HL-60/S4 (cell line): ENCODE measurements around the gene IGSF9B.
"Not testable (repeated sequence)": the region's sequence is repeated elsewhere in the genome, so short reads cannot be mapped to it uniquely, and the experiment has no call there.

Experiments used
- in situ Hi-C: fragments of 300-500 bp; cut with MboI; formaldehyde crosslinking; loops from 2 replicates; pipeline ENCODE4 v1.14.3; 2022; ENCODE audit warnings: low sequenced_read_pairs

IGSF9B gene

GRCh38 chr11:133956650-133957633 lies at the start of gene IGSF9B:
Gene IGSF9B (minus strand): TSS chr11:133956968. CDS start chr11:133956754, 214 bp downstream.
- in situ Hi-C loops: no loop called here

DNA sequence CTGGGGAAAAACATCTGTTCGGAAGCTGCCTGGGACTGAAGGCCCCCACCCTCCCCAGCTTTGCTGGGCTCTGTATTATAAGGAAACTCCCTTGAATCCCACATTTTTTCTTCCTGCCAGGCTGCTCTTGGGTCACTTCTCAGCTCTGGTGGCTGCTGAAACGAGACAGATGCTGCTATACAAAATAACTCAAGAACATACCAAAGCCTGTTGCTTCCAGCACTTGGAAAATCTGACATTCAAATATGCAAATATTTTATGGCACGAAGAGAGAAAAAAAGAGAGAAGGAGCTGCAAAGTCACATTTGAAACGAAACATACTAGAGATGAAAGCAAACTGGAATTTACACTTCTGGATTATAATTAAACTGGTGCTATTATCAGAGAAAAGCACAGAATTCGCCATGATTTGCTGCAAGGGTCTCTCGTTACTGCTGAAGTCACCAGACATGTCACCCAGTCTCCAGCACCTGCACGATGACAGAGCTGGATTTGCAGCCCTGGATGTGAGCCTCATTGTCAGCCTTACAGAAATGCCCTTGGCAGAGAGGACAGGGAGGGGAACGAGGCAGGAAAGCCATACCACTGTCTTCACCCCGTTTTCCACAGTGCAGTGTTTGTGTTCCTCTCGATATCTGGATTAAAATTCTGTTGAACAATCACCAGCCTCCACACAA lies 47.9 kb upstream of the IGSF9B start:
- in situ Hi-C loops: no loop called here

DNA sequence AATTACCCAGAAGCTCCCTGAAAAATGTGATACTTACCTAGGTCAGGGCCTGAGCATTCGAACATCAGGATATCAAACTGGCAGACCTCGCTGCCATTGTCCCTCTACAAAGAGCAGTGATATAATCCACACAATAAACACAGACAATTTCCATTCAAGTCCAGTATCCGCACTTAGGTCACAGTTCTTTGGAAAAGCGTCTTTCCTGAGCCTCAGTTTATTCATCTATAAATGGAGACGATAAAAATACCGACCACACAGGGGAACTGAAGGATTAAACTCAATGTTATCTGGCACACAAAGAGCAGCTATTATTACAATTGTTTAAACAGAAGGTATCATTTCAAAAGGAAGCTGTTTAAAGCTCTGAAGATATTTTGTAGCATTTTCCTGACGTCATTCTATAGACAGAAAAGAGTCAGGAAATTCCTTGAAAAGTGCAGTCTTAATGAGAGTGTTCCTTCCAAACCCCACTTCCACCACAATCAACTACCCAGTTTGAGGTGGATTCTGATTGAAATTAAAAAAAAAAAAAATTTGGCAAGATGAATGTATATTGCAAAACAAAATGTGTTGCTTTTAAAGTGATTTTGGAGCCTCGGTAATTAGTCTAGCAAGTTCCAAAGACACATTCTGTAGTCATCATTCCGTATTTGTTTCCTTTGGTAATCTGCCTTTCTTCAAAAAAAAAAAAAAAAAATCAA lies 47.2 kb upstream of the IGSF9B start:
- in situ Hi-C loops: no loop called here

GRCh38 chr11:134002819-134003218 lies 46.1 kb upstream of the IGSF9B start:
- in situ Hi-C loops: not testable (repeated sequence)

DNA sequence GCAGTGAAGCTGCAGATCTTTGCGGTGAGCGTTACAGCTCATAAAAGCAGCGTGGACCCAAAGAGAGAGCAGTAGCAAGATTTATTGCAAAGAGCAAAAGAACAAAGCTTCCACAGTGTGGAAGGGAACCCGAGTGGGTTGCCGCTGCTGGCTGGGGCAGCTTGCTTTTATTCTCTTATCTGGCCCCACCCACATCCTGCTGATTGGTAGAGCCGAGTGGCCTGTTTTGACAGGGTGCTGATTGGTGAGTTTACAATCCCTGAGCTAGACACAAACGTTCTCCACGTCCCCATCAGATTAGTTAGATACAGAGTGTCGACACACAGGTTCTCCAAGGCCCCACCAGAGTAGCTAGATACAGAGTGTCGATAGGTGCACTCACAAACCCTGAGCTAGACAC lies 45.6 kb upstream of the IGSF9B start:
- in situ Hi-C loops: not testable (repeated sequence)

- in situ Hi-C loops: no loop called here
Observed at GRCh38 chr11:134001596-134001995, 44.8 kb upstream of the IGSF9B start.

DNA sequence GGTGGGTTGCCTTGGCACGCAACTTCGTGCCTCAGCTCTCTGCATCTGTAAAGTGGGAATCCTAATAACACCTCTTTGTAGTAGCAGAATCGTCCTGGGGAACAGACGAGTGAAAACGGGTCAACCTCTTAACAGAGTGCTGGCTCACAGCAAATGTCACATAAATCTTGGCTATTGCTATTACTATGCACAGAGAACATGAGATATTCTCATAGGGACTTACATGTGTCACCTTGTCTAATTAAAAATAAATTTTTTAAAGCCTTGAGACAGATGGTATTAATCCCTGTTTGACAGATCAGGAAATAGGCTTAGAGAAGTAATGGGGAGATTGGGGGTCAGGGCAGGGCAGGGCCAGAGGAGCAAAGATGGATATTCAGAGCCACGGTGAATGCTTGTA lies 44.3 kb upstream of the IGSF9B start:
- in situ Hi-C loops: no loop called here

DNA sequence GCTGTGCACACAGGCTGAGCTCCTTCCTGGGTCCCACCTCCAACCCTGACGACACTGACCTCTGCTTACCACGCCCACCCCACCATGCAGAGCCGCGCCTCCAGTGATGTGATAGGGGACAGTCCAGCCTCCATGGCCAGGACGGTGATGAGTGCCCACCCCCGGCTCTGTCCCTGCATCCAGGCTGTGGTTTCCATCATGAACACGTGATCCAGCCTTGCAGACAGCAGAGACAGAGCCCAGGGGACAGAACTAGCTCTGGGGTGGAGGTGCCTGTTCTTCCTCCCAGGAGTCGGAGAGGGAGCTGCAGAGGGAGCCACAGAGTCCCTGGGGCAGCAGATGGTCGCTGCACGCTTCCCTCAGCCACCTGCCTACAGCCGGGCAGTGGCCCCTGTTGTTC lies 42.6 kb upstream of the IGSF9B start:
- in situ Hi-C loops: no loop called here

DNA sequence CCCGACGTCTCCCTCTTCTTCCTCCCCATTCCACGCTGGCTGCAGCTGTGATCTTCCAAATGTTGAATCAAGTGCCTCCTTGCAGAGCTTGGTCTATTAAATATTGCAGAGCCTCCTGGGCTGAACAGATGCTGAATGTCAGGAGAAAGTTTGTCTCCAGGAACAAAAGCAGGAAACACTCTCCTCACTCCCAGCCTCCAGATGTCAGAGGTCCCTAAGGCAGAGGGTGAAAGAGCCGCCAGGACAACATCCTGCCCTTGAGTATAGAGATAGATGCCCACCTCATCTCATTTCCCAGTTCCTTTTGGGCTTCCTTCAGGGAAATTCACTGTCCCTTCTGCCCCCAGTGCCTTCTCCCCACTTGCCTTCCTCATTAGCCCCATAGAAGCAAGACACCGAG lies 40.8 kb upstream of the IGSF9B start:
- in situ Hi-C loops: no loop called here

DNA sequence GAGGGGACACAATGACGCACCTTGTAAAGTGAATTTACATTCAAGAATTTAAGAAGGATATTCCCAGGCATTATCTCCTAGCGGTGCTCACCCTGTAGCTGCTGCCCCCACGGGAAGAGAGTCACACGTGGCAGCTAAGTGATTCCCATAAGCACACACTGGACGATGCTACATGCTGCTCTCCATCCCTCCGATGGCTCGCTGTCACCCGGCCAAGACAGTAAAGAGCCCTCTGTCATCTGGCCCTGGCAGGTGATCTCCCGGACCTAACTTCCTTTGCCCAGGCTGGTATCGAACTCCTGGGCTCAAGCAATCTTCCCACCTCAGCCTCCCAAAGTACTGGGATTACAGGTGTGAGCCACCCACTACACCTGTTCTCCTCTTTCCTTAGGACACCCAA lies 39.9 kb upstream of the IGSF9B start:
- in situ Hi-C loops: no loop called here

- in situ Hi-C loops: no loop called here
Observed at GRCh38 chr11:133995066-133995465, 38.3 kb upstream of the IGSF9B start.

GRCh38 chr11:133993921-133994320 lies 37.2 kb upstream of the IGSF9B start:
- in situ Hi-C loops: no loop called here

- in situ Hi-C loops: no loop called here
Observed at GRCh38 chr11:133993107-133993506, 36.3 kb upstream of the IGSF9B start.

- in situ Hi-C loops: no loop called here
Observed at GRCh38 chr11:133992121-133992520, 35.4 kb upstream of the IGSF9B start.

DNA sequence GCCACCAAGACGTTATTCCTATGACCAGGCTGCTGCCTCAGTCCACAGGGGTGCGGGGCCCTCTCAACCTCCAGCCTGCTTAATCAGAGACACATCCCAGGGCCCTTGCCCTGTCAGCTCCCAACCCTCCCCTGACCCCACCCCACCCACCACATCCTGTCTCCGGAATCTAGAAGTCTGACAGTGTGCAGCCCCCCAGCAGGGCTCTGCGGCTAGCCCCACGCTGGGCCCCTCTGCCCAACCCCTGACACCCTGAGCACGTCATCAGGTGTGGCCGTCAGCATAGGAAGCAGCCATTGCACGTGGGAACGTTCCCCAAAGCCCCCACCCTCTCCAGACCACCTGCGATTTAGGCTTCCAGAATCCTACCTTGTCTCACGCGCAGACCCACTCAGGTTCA lies 34.3 kb upstream of the IGSF9B start:
- in situ Hi-C loops: no loop called here

DNA sequence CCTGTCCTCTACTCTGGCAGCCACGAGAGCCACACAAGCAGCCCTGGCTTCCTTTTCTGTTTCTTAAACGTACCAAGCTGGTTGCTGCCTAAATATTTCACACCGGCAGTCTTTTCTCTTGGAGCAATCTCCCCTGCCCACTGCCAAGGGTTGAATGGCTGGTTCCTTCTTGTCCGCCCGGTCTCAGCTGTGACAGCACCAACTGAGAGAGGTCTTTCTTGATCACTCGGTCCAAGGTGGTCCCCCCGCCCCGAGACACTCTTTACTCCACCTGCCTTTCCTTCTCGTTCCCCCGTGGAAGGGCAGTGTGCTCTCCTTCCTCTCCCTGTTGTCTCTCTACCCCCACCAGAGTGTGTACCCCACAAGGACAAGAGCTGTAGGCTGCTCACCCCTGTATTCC lies 33.7 kb upstream of the IGSF9B start:
- in situ Hi-C loops: no loop called here

- in situ Hi-C loops: no loop called here
Observed at GRCh38 chr11:133988686-133989410, 32.1 kb upstream of the IGSF9B start.

DNA sequence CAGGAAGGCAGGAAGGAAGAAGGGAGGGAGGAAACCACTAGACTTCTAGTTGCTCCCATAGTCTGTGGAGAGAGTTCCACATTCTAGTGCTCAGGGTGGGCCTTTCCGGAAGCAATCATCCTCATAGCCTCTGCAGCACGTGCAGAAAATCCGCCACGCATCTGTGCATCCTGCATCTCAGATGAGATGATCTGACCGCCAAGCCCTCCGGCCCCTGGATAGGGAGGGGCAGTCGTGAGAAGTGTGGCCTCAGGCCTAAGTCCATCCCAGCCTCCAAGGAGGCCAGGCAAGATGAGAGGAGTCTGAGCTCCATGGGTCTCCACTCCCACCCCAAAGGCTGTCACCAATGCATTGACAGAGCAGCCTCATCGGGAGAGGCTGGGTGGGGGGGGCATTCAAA lies 30.4 kb upstream of the IGSF9B start:
- in situ Hi-C loops: no loop called here

DNA sequence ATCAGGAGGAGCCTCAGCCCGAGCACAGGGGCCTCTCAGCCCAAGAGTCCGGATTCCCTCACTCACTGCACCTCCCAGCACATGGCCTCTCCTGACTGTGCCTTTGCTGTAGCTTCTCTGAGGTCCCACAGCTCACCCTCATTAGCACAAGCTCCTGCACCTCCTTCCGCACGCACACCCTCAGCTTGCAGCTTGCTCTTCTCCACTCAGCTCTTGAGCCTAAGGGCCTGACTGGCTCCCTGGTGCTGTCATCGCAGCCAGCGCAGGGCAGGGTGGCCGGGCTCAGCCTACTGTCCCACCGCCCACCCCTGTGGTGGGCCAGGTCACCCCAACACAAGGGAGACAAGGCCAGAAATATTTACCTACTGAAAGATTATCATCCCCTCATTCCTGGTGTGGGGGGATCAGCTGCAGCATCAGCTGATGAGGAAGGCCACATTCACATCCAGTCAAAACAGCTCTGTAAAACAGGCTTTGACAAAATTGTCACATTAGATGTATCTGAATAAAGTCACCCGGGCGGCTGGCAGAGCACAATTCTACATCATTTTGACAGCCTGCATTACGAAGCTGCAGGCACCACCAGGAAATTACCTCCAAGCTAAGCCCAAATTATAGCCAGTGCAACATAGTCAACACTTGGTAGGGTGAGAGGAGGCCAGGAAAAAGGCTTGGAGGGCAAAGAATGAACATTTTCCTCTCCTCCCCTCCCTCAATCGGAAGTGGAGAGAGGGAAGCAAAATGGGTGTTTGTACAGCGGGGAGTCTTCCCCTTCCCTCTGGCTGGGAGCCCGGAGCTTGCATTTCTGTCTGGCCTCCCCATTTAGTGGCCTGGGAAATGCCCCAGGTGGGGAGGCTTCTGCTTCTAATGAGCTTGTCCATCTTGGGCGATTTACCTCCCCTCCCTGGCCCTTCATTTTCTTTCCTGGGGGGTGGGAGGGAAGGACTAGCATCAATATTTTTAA lies 29.5 kb upstream of the IGSF9B start:
- in situ Hi-C loops: no loop called here

- in situ Hi-C loops: no loop called here
Observed at GRCh38 chr11:133984828-133985227, 28.1 kb upstream of the IGSF9B start.
